GM23338 (cell line): ENCODE data around the gene AFF1.

Source experiments
- CREB1 ChIP-seq: fragments of 250-450 bp; sonication (Bioruptor Pico); IDR thresholded peaks from 2 replicates; pipeline ENCODE4 v1.5.0; 2020; ENCODE audit warnings: low read depth, mild to moderate bottlenecking, moderate library complexity
- EZH2 ChIP-seq: fragments of 200-600 bp; sonication (generic); IDR thresholded peaks from one replicate; pipeline ENCODE4 v1.8.0; 2017; ENCODE audit warnings: antibody characterized with exemption, mild to moderate bottlenecking, low read depth; ENCODE audit not compliant: unreplicated experiment
- EZH2phosphoT487 ChIP-seq: fragments of 200-600 bp; sonication (generic); IDR thresholded peaks from one replicate; pipeline ENCODE4 v1.8.1; 2018; ENCODE audit warnings: antibody characterized with exemption; ENCODE audit not compliant: unreplicated experiment
- JUNB ChIP-seq: IDR thresholded peaks from one replicate; pipeline ENCODE4 v1.6.1; 2016; ENCODE audit warnings: antibody characterized with exemption; ENCODE audit not compliant: unreplicated experiment
- NANOG ChIP-seq: IDR thresholded peaks from 2 replicates; pipeline ENCODE4 v1.6.1; 2016; ENCODE audit warnings: antibody characterized with exemption, borderline replicate concordance
- POLR2AphosphoS5 ChIP-seq: IDR thresholded peaks from 2 replicates; pipeline ENCODE4 v1.6.1; 2016; ENCODE audit warnings: antibody characterized with exemption, low read depth
- REST ChIP-seq: IDR thresholded peaks from one replicate; pipeline ENCODE4 v1.6.1; 2018; ENCODE audit warnings: antibody characterized with exemption; ENCODE audit not compliant: unreplicated experiment
- STAT1 ChIP-seq: IDR thresholded peaks from one replicate; pipeline ENCODE4 v1.6.1; 2016; ENCODE audit warnings: antibody characterized with exemption; ENCODE audit not compliant: unreplicated experiment
- ZNF331 ChIP-seq: fragments of 250-450 bp; sonication (Bioruptor Pico); IDR thresholded peaks from 2 replicates; pipeline ENCODE4 v1.5.0; 2020; ENCODE audit warnings: low read depth, mild to moderate bottlenecking, moderate library complexity
- TF ChIP-seq, protein P1 (sequence below), 2 experiments: fragments of 200-600 bp in 1 of 2; sonication (generic) in 1 of 2; conservative IDR thresholded peaks; 2 replicates each; pipeline versions ENCODE4 v1.5.1 to v1.6.1; 2016 to 2017; ENCODE audit warnings: antibody characterized with exemption in 2 of 2, low read depth in 2 of 2, mild to moderate bottlenecking in 2 of 2, moderate library complexity in 1 of 2
- TF ChIP-seq, protein P2 (sequence below): IDR thresholded peaks from 2 replicates; pipeline ENCODE4 v1.6.1; 2016; ENCODE audit warnings: antibody characterized with exemption

DNA sequence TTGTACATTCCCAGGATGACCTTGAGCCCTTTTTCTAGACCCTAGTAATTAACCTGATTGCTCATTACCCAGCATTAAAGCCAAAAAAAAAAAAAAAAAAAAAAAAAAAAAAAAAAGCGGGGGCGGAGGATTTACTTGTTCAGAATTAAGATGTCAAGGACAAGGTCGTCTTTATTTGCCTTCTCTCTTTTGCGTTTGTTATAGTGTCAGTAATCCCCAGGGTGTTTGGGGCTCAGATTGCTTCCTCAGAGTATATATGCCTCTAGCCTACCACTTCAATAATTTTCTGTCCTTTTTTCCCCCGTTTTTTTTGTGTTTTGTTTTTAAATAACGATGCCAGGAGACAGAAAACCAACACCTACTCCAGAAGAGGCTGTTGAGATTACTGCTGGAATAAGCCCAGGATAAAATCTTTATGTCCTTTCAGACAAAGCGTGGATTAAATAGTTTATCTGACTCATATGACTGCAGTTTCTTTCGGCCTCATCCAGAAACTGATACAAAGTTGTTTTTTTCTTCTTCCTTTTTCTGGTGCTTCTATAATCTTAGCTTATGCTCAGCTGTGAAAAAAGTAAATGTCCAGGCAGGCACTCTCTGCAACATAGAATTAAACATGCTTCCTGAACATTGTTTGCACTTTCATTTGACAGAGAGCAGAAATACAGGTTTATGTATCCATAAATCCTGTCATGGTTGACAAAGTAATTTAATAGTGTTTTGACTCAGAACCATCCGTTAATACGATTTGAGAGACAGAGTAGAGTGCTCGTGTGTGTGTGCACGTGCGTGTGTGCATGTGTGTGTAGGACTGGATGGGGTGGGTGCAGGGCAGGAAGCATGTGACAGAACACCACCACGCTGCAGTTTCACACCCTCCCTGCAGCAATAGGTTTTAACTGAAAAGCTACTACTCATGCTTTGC lies 138.6 kb downstream of the AFF1 start:
- TF ChIP-seq EZH2 (no peak), REST (no peak), JUNB (no peak), NANOG (no peak), POLR2AphosphoS5 (no peak), CREB1 (CRISPR knock-in tag) (no peak), EZH2phosphoT487 (no peak), STAT1 (no peak), ZNF331 (CRISPR knock-in tag) (no peak)
- TF ChIP-seq, protein P1, sequence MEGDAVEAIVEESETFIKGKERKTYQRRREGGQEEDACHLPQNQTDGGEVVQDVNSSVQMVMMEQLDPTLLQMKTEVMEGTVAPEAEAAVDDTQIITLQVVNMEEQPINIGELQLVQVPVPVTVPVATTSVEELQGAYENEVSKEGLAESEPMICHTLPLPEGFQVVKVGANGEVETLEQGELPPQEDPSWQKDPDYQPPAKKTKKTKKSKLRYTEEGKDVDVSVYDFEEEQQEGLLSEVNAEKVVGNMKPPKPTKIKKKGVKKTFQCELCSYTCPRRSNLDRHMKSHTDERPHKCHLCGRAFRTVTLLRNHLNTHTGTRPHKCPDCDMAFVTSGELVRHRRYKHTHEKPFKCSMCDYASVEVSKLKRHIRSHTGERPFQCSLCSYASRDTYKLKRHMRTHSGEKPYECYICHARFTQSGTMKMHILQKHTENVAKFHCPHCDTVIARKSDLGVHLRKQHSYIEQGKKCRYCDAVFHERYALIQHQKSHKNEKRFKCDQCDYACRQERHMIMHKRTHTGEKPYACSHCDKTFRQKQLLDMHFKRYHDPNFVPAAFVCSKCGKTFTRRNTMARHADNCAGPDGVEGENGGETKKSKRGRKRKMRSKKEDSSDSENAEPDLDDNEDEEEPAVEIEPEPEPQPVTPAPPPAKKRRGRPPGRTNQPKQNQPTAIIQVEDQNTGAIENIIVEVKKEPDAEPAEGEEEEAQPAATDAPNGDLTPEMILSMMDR (conservative IDR thresholded peaks at IDR 0.05; ENCODE audit: low read depth in 2 of 2), result no peak
- TF ChIP-seq, protein P2, sequence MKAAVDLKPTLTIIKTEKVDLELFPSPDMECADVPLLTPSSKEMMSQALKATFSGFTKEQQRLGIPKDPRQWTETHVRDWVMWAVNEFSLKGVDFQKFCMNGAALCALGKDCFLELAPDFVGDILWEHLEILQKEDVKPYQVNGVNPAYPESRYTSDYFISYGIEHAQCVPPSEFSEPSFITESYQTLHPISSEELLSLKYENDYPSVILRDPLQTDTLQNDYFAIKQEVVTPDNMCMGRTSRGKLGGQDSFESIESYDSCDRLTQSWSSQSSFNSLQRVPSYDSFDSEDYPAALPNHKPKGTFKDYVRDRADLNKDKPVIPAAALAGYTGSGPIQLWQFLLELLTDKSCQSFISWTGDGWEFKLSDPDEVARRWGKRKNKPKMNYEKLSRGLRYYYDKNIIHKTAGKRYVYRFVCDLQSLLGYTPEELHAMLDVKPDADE, result no peak
